22Rv1 (cell line): ENCODE measurements around the gene C20orf204.

Source experiments
- H3K27ac ChIP-seq: fragments of 450-650 bp; 2 replicates; pipeline ENCODE4 v1.5.1; 2017
- CTCF ChIP-seq: fragments of 450-650 bp; IDR thresholded peaks from 2 replicates; pipeline ENCODE4 v1.5.1; 2017; ENCODE audit warnings: mild to moderate bottlenecking
- ZFX ChIP-seq: fragments of 450-650 bp; IDR thresholded peaks from 2 replicates; pipeline ENCODE4 v1.6.1; 2017; ENCODE audit warnings: antibody characterized with exemption, borderline replicate concordance

The C20orf204 gene

GRCh38 chr20:64068386-64069208 lies 32.6 kb downstream of the C20orf204 start:
- TF ChIP-seq CTCF, result no peak
- TF ChIP-seq ZFX, result no peak
- no peak overlapping the region for H3K27ac ChIP-seq

GRCh38 chr20:64069209-64069613 lies 33.2 kb downstream of the C20orf204 start:
- no peak overlapping the region for H3K27ac ChIP-seq
- TF ChIP-seq CTCF, result no peak
- TF ChIP-seq ZFX, result no peak

GRCh38 chr20:64069614-64070243 lies 33.7 kb downstream of the C20orf204 start:
- TF ChIP-seq ZFX (no peak), CTCF (peak; percentile 86)
- H3K27ac ChIP-seq, result no peak overlapping the region

- no peak overlapping the region for H3K27ac ChIP-seq
- TF ChIP-seq CTCF, result no peak
- TF ChIP-seq ZFX, result no peak
Measured at GRCh38 chr20:64070244-64070993, 34.4 kb downstream of the C20orf204 start.

GRCh38 chr20:64071341-64072332 lies 35.7 kb downstream of the C20orf204 start:
- no peak overlapping the region for H3K27ac ChIP-seq
- no peak for TF ChIP-seq ZFX
- TF ChIP-seq CTCF, result no peak

GRCh38 chr20:64072498-64073063 lies 36.6 kb downstream of the C20orf204 start:
- H3K27ac ChIP-seq, result no peak overlapping the region
- TF ChIP-seq ZFX, result no peak
- no peak for TF ChIP-seq CTCF
